IMR-90 (cell line): ENCODE measurements around the gene SNRNP200. TPM values are rescaled to one million over a fixed set of nuclear protein-coding genes. Genes with fewer than 3 reads are reported as not detected.

Experiments used
- ATAC-seq: fragments of 200-7000 bp; cut with Tn5 transposase; 2 replicates; pipeline ENCODE4 v1.9.1; 2020; ENCODE audit warnings: low read depth, mild to moderate bottlenecking, moderate library complexity
- BruUV-seq: library from RNA; stranded (reverse); fragments of 400-500 nt; replicated peaks from 2 replicates; lab custom pipeline; 2021; lab: Mats Ljungman, UMichigan
- CTCF ChIA-PET: fragments of 300-600 bp; formaldehyde crosslinking; extraction: SDS; loops from one replicate; lab custom pipeline; 2021; ENCODE audit warnings: antibody characterized with exemption; lab: Yijun Ruan, JAX
- POLR2A ChIA-PET: fragments of 300-600 bp; sonication (Branson Sonifier 250); formaldehyde crosslinking; loops from one replicate; lab custom pipeline; 2022; ENCODE audit warnings: antibody characterized with exemption; ENCODE audit not compliant: unreplicated experiment; lab: Charles Lee
- DNase-seq: peaks from one replicate; pipeline ENCODE4 v3.0.0; 2013
- H2AFZ ChIP-seq: replicated peaks from 2 replicates; pipeline ENCODE3; 2013; ENCODE audit warnings: low read length, mild to moderate bottlenecking; ENCODE audit not compliant: poor library complexity
- H2AK5ac ChIP-seq: 2 replicates; pipeline ENCODE4 v1.6.1; 2013; ENCODE audit warnings: low read depth, low read length, inconsistent platforms
- H2AK9ac ChIP-seq: replicated peaks from 2 replicates; pipeline ENCODE3; 2013; ENCODE audit warnings: mild to moderate bottlenecking, low read depth, low read length, moderate library complexity; ENCODE audit not compliant: poor library complexity
- H2BK120ac ChIP-seq: 2 replicates; pipeline ENCODE4 v1.6.1; 2013; ENCODE audit warnings: low read depth, low read length, inconsistent platforms
- H2BK15ac ChIP-seq: 3 replicates; pipeline ENCODE4 v1.6.1; 2013; ENCODE audit warnings: low read depth, low read length, inconsistent platforms
- H2BK20ac ChIP-seq: 2 replicates; pipeline ENCODE4 v1.6.1; 2013; ENCODE audit warnings: low read depth, mild to moderate bottlenecking, inconsistent platforms, low read length, moderate library complexity
- H2BK5ac ChIP-seq: 2 replicates; pipeline ENCODE4 v1.6.1; 2013; ENCODE audit warnings: mild to moderate bottlenecking, low read depth, low read length, inconsistent platforms; ENCODE audit not compliant: poor library complexity, severe bottlenecking
- H3K14ac ChIP-seq: replicated peaks from 2 replicates; pipeline ENCODE4 v1.6.1; 2013; ENCODE audit warnings: low read depth, low read length, inconsistent platforms
- H3K18ac ChIP-seq: 2 replicates; pipeline ENCODE4 v1.6.1; 2013; ENCODE audit warnings: low read depth, low read length, control low read depth
- H3K23ac ChIP-seq: 2 replicates; pipeline ENCODE4 v1.6.1; 2013; ENCODE audit warnings: low read depth, low read length, inconsistent platforms
- H3K27ac ChIP-seq: 2 replicates; pipeline ENCODE4 v1.5.1; 2013; ENCODE audit warnings: mild to moderate bottlenecking, control low read depth, low read length; ENCODE audit not compliant: insufficient read depth
- H3K27me3 ChIP-seq: 2 replicates; pipeline ENCODE4 v1.6.1; 2013; ENCODE audit warnings: low read length; ENCODE audit not compliant: control insufficient read depth, insufficient read depth
- H3K36me3 ChIP-seq: 2 replicates; pipeline ENCODE4 v1.6.1; 2013; ENCODE audit warnings: low read length, mixed read lengths; ENCODE audit not compliant: control insufficient read depth, insufficient read depth
- H3K4ac ChIP-seq: 2 replicates; pipeline ENCODE4 v1.6.1; 2013; ENCODE audit warnings: low read depth, low read length, inconsistent platforms
- H3K4me1 ChIP-seq: 2 replicates; pipeline ENCODE4 v1.6.1; 2013; ENCODE audit warnings: low read length, mixed read lengths; ENCODE audit not compliant: control insufficient read depth, insufficient read depth
- H3K4me2 ChIP-seq: 2 replicates; pipeline ENCODE4 v1.6.1; 2013; ENCODE audit warnings: low read depth, mild to moderate bottlenecking, control low read depth, low read length, moderate library complexity
- H3K4me3 ChIP-seq: 2 replicates; pipeline ENCODE4 v1.5.1; 2013; ENCODE audit warnings: low read depth, mild to moderate bottlenecking, control low read depth, low read length, moderate library complexity; ENCODE audit not compliant: insufficient read depth
- H3K56ac ChIP-seq: 2 replicates; pipeline ENCODE4 v1.6.1; 2013; ENCODE audit warnings: low read length, inconsistent platforms; ENCODE audit not compliant: insufficient read depth; ENCODE audit errors: extremely low read depth
- H3K79me1 ChIP-seq, 2 experiments: 2 replicates each; pipeline ENCODE4 v1.6.1; 2013; ENCODE audit warnings: low read length in 2 of 2, inconsistent platforms in 1 of 2, low read depth in 1 of 2
- H3K9ac ChIP-seq: 2 replicates; pipeline ENCODE4 v1.6.1; 2013; ENCODE audit warnings: low read depth, low read length, control low read depth
- H3K9me1 ChIP-seq: 2 replicates; pipeline ENCODE4 v1.6.1; 2013; ENCODE audit warnings: low read length, inconsistent platforms; ENCODE audit not compliant: insufficient read depth
- H3K9me3 ChIP-seq: 2 replicates; pipeline ENCODE4 v1.6.1; 2013; ENCODE audit warnings: low read length; ENCODE audit not compliant: control insufficient read depth, insufficient read depth
- H4K20me1 ChIP-seq: 2 replicates; pipeline ENCODE4 v1.6.1; 2013; ENCODE audit warnings: low read length, inconsistent platforms; ENCODE audit not compliant: insufficient read depth
- H4K5ac ChIP-seq: 2 replicates; pipeline ENCODE4 v1.6.1; 2013; ENCODE audit warnings: mild to moderate bottlenecking, low read depth, low read length, control low read depth
- H4K8ac ChIP-seq, 2 experiments: 2 replicates each; pipeline ENCODE4 v1.6.1; 2013; ENCODE audit warnings: low read depth in 2 of 2, low read length in 2 of 2, control low read depth in 1 of 2, inconsistent platforms in 1 of 2
- H4K91ac ChIP-seq: 2 replicates; pipeline ENCODE4 v1.6.1; 2013; ENCODE audit warnings: low read depth, low read length, inconsistent platforms; ENCODE audit not compliant: insufficient read depth
- CEBPB ChIP-seq: IDR thresholded peaks from 2 replicates; pipeline ENCODE4 v1.6.1; 2012; ENCODE audit warnings: low read depth, low read length, improper control_type of control experiment
- FOS ChIP-seq: fragments of 150-350 bp; IDR thresholded peaks from 2 replicates; pipeline ENCODE4 v1.6.1; 2016; ENCODE audit warnings: low read depth, low read length
- NFE2L2 ChIP-seq: fragments of 150-350 bp; IDR thresholded peaks from 2 replicates; pipeline ENCODE4 v1.6.1; 2016; ENCODE audit warnings: low read depth, mild to moderate bottlenecking, low read length
- RAD21 ChIP-seq: IDR thresholded peaks from 2 replicates; pipeline ENCODE4 v1.6.1; 2012; ENCODE audit warnings: low read length, improper control_type of control experiment
- SMC3 ChIP-seq: fragments of 150-350 bp; IDR thresholded peaks from 2 replicates; pipeline ENCODE4 v1.6.1; 2016; ENCODE audit warnings: low read depth, mild to moderate bottlenecking, antibody characterized with exemption, low read length, moderate library complexity
- WGBS, 2 experiments: methylation state at CpG; one replicate each; pipeline versions ENCODE4 v1.1.5 to v1.1.7; 2013; ENCODE audit warnings: missing lambda C conversion rate in 2 of 2; ENCODE audit not compliant: insufficient read length in 1 of 2; ENCODE audit errors: extremely low coverage in 2 of 2; 5-methylcytosine and 5-hydroxymethylcytosine counted together
- dilution Hi-C: fragments of 300-500 bp; cut with HindIII; formaldehyde crosslinking; loops from one replicate; pipeline ENCODE4 v1.14.3; 2018; ENCODE audit warnings: low sequenced_read_pairs; ENCODE audit not compliant: unreplicated experiment
- in situ Hi-C: fragments of 300-500 bp; cut with MboI; formaldehyde crosslinking; loops from 3 replicates; pipeline ENCODE4 v1.14.3; 2019; ENCODE audit warnings: low sequenced_read_pairs, inconsistent platforms, mixed read lengths
- intact Hi-C: fragments of 100-400 bp; cut with micrococcal nuclease; formaldehyde crosslinking; loops from 2 replicates; pipeline ENCODE4 v1.10.0; 2022
- polyA plus RNA-seq, 3 experiments: library from polyadenylated mRNA; depleted of rRNA; stranded (reverse); fragments of >200 nt; gene quantifications; 2 replicates each; pipeline ENCODE4 v1.2.3, GENCODE V29; 2012; ENCODE audit warnings: low replicate concordance in 1 of 3
- total RNA-seq: library from RNA; depleted of rRNA; stranded (reverse); fragments of >200 nt; gene quantifications from 2 replicates; pipeline ENCODE4 v1.2.3, GENCODE V29; 2012
- TF ChIP-seq, protein P1 (sequence below): conservative IDR thresholded peaks from 2 replicates; pipeline ENCODE4 v1.5.1; 2012; ENCODE audit warnings: mild to moderate bottlenecking, low read depth, low read length, improper control_type of control experiment
- TF ChIP-seq, protein P2 (sequence below): fragments of 150-350 bp; IDR thresholded peaks from 2 replicates; pipeline ENCODE4 v1.6.1; 2017; ENCODE audit warnings: mild to moderate bottlenecking, antibody characterized with exemption, low read length, low read depth

The SNRNP200 gene
- total and polyA plus RNA-seq, 2 of the 4 experiments (the other 2 are of a cell fraction) = 44.1 to 108 TPM

DNA sequence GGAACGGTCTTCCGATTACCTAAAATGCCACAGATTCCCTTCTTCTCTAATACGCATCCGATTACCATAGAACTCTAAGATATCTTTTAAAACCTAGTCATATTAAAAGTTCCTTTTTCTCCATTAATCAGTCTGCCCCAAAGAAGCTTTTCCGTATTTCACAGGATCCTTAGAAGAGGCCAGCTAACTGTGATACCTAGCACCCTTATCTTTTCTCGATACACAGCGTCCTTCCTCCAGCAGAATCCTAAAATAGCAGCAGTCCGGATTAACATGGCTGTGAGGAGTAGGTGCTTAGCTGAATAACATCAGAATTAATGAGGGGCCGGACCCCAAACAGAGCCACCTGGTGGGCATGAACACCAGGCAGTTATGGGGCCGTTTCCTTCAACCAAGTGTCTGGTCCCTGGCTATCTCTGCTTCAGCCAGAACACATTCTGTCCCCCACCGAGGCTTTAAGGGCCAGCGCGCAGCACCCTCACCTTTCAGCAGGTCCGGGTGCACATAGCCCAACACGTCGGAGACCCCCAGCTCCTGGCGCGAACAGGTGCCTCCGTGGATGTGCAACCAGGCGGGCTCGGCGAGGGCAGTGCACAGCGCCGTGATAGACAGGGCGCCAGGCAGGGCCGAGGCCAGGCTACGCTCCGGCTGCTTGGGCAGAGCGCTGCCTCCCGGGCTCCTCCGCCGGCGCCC, 40.5 kb downstream of the SNRNP200 start:
- peaks cover 16% of the 10 kb centered on the region for H3K4me1 ChIP-seq
- H3K18ac ChIP-seq = no peak overlapping the region
- TF ChIP-seq CEBPB (no peak), RAD21 (peak; percentile 48), SMC3 (peak; percentile 62; the same call in 1 of the 2 replicates), NFE2L2 (no peak), FOS (no peak)
- TF ChIP-seq, protein P1, sequence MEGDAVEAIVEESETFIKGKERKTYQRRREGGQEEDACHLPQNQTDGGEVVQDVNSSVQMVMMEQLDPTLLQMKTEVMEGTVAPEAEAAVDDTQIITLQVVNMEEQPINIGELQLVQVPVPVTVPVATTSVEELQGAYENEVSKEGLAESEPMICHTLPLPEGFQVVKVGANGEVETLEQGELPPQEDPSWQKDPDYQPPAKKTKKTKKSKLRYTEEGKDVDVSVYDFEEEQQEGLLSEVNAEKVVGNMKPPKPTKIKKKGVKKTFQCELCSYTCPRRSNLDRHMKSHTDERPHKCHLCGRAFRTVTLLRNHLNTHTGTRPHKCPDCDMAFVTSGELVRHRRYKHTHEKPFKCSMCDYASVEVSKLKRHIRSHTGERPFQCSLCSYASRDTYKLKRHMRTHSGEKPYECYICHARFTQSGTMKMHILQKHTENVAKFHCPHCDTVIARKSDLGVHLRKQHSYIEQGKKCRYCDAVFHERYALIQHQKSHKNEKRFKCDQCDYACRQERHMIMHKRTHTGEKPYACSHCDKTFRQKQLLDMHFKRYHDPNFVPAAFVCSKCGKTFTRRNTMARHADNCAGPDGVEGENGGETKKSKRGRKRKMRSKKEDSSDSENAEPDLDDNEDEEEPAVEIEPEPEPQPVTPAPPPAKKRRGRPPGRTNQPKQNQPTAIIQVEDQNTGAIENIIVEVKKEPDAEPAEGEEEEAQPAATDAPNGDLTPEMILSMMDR = peak; percentile 46
- TF ChIP-seq, protein P2, sequence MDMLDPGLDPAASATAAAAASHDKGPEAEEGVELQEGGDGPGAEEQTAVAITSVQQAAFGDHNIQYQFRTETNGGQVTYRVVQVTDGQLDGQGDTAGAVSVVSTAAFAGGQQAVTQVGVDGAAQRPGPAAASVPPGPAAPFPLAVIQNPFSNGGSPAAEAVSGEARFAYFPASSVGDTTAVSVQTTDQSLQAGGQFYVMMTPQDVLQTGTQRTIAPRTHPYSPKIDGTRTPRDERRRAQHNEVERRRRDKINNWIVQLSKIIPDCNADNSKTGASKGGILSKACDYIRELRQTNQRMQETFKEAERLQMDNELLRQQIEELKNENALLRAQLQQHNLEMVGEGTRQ = no peak
- H3K4ac ChIP-seq = no peak overlapping the region
- ChIA-PET POLR2A (no interaction called here), CTCF (interaction anchor here (0.6 to 1.2 kb wide), 2 partner anchors 96 to 498 kb away, joined by 3 to 4 read pairs; no protein-coding TSS in a partner anchor)
- H3K36me3 ChIP-seq = peaks cover 16% of the 10 kb centered on the region
- no peak overlapping the region for H4K5ac ChIP-seq
- peaks cover 48% of the 10 kb centered on the region for H4K20me1 ChIP-seq
- H3K27ac ChIP-seq = peak overlapping the region; percentile 30; the same call in 1 of the 2 replicates
- H3K4me3 ChIP-seq = peak overlapping the region; percentile 81
- no peak overlapping the region for H2BK120ac ChIP-seq
- no peak overlapping the region for H4K91ac ChIP-seq
- no peaks in the 10 kb centered on the region for H3K9me3 ChIP-seq
- H2AK9ac ChIP-seq = peak overlapping the region; percentile 88
- peak overlapping the region; percentile 49; the same call in 1 of the 2 replicates for H3K14ac ChIP-seq
- H3K23ac ChIP-seq = 0 out of 2 replicates have a peak overlapping the region, but pooled peaks have one; percentile 13
- peaks cover 26% of the 10 kb centered on the region for H3K9me1 ChIP-seq
- peak overlapping the region; percentile 97 for H3K4me2 ChIP-seq
- no peaks in the 10 kb centered on the region for H3K27me3 ChIP-seq
- H2AK5ac ChIP-seq = peak overlapping the region; percentile 32; the same call in 1 of the 2 replicates
- no TSS peak for BruUV-seq
- H2BK5ac ChIP-seq = no peak overlapping the region
- 19% methylated on average over 14 of the region's 33 CpGs; no CpG with 5 or more reads in 1 of the 2 experiments for WGBS, 2 experiments
- no peak overlapping the region for H2BK20ac ChIP-seq
- peak overlapping the region; percentile 93 for H3K9ac ChIP-seq
- DNase-seq (peak; percentile 29), ATAC-seq (no peak; the same call in 1 of the 2 replicates)
- in situ Hi-C loops (loop anchor here (10.0 to 25.0 kb wide), 2 partner anchors 130 to 253 kb away; partner anchors contain the start of gene ASTL), intact Hi-C loops (loop anchor here (1.0 to 5.0 kb wide), 2 partner anchors 127 to 273 kb away; partner anchors contain the start of genes ANKRD36C and ASTL), dilution Hi-C loops (no loop called here)
- H2BK15ac ChIP-seq = no peak overlapping the region
- no peak overlapping the region for H2AFZ ChIP-seq
- H4K8ac ChIP-seq = no peak overlapping the region
- H3K56ac ChIP-seq = no peak overlapping the region
- H3K79me1 ChIP-seq = peaks cover 33 to 78% of the 10 kb centered on the region in 2 experiments
